HG03558 (cell line): Measurements from ENCODE around the gene DPYD.

Source experiments
- ATAC-seq: cut with Tn5 transposase; IDR thresholded peaks from one replicate; pipeline ENCODE4 v1.9.1; 2021; ENCODE audit warnings: moderate number of reproducible peaks; ENCODE audit not compliant: unreplicated experiment; ENCODE audit errors: extremely low read depth

The DPYD gene

GRCh38 chr1:97138515-97139032, 782.3 kb downstream of the DPYD start:
- no peak for ATAC-seq

- ATAC-seq, result peak; percentile 98
These were observed 782.8 kb downstream of the DPYD start for GRCh38 chr1:97137862-97138514.

GRCh38 chr1:97136996-97137395, 783.8 kb downstream of the DPYD start:
- no peak for ATAC-seq

GRCh38 chr1:97135972-97136371, 784.9 kb downstream of the DPYD start:
- no peak for ATAC-seq

GRCh38 chr1:97128426-97128825, 792.4 kb downstream of the DPYD start:
- ATAC-seq, result no peak

GRCh38 chr1:97123717-97124431, 797.0 kb downstream of the DPYD start:
- ATAC-seq, result no peak

GRCh38 chr1:97120806-97121205, 800.0 kb downstream of the DPYD start:
- no peak for ATAC-seq

- no peak for ATAC-seq
These were observed 801.3 kb downstream of the DPYD start for GRCh38 chr1:97119260-97120158.

- ATAC-seq, result no peak
These were observed 806.0 kb downstream of the DPYD start for GRCh38 chr1:97114842-97115241.

- ATAC-seq, result no peak
These were observed 808.4 kb downstream of the DPYD start for GRCh38 chr1:97112442-97112841.

GRCh38 chr1:97108179-97108578, 812.7 kb downstream of the DPYD start:
- ATAC-seq, result no peak

GRCh38 chr1:97105531-97105930, 815.3 kb downstream of the DPYD start:
- ATAC-seq, result no peak

- no peak for ATAC-seq
These were observed 819.3 kb downstream of the DPYD start for GRCh38 chr1:97101509-97101908.

- ATAC-seq, result no peak
These were observed 823.4 kb downstream of the DPYD start for GRCh38 chr1:97097404-97097925.

- ATAC-seq, result no peak
These were observed 825.1 kb downstream of the DPYD start for GRCh38 chr1:97095764-97096163.

GRCh38 chr1:97094247-97094972, 826.4 kb downstream of the DPYD start:
- no peak for ATAC-seq

GRCh38 chr1:97093741-97094140, 827.1 kb downstream of the DPYD start:
- ATAC-seq, result no peak

- ATAC-seq, result no peak
These were observed 828.0 kb downstream of the DPYD start for GRCh38 chr1:97092824-97093223.

- ATAC-seq, result no peak
These were observed 829.2 kb downstream of the DPYD start for GRCh38 chr1:97091679-97092078.

- ATAC-seq, result no peak
These were observed 829.6 kb downstream of the DPYD start for GRCh38 chr1:97091263-97091662.
